DND-41 (cell line): ENCODE measurements around the gene MTURN.

Experiments used
- EZH2 ChIP-seq: IDR thresholded peaks from 3 replicates; pipeline ENCODE4 v1.6.1; 2012; ENCODE audit warnings: borderline replicate concordance, low read depth, mild to moderate bottlenecking, moderate library complexity, low read length, inconsistent platforms; ENCODE audit not compliant: severe bottlenecking
- TF ChIP-seq, protein P1 (sequence below): IDR thresholded peaks from 2 replicates; pipeline ENCODE4 v1.5.1; 2012; ENCODE audit warnings: borderline replicate concordance, low read length, moderate library complexity, mild to moderate bottlenecking; ENCODE audit not compliant: poor library complexity, severe bottlenecking; ENCODE audit errors: extremely low read depth

DNA sequence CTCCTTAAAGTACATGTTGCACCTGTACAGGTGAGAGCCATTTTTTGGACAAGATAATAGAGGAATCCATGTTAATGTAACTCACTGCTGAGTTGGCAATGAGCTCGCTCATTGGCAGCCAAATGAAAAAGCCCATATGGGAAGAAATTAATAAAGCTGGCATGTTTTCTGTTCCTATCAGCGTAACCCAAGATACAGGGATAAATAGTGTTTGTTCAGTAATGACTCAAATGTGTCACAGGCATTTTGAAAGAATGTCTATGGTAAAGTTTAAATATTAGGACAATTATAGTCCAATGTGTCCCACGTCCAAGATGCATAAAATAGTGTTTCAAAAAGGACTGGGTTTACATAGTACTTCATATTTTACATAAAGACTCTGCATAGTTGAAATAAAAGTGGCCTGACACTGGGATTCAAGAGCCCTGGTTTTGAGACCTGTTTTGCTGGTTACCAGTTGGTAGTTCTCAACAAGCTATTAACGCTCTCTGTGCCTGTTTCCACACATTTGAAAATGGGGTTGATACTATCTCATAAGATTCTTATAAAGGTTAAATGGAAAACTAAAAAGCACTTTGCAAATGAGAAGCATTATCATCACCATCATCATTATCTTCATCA is 49.1 kb downstream of the MTURN start:
- TF ChIP-seq, protein P1, sequence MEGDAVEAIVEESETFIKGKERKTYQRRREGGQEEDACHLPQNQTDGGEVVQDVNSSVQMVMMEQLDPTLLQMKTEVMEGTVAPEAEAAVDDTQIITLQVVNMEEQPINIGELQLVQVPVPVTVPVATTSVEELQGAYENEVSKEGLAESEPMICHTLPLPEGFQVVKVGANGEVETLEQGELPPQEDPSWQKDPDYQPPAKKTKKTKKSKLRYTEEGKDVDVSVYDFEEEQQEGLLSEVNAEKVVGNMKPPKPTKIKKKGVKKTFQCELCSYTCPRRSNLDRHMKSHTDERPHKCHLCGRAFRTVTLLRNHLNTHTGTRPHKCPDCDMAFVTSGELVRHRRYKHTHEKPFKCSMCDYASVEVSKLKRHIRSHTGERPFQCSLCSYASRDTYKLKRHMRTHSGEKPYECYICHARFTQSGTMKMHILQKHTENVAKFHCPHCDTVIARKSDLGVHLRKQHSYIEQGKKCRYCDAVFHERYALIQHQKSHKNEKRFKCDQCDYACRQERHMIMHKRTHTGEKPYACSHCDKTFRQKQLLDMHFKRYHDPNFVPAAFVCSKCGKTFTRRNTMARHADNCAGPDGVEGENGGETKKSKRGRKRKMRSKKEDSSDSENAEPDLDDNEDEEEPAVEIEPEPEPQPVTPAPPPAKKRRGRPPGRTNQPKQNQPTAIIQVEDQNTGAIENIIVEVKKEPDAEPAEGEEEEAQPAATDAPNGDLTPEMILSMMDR: no peak
- no peak for TF ChIP-seq EZH2
